NCI-H82 treated with DMSO at 0.1 percent for 48 hours (cell line): Measurements from ENCODE around the gene EVX2.
A peak's percentile ranks its signal among the peaks of the same experiment; 100 is the strongest.

Experiments
- DNase-seq: peaks from one replicate; lab custom pipeline; 2025; ENCODE audit not compliant: unreplicated experiment; lab: John Stamatoyannopoulos, UW

Gene EVX2

DNA sequence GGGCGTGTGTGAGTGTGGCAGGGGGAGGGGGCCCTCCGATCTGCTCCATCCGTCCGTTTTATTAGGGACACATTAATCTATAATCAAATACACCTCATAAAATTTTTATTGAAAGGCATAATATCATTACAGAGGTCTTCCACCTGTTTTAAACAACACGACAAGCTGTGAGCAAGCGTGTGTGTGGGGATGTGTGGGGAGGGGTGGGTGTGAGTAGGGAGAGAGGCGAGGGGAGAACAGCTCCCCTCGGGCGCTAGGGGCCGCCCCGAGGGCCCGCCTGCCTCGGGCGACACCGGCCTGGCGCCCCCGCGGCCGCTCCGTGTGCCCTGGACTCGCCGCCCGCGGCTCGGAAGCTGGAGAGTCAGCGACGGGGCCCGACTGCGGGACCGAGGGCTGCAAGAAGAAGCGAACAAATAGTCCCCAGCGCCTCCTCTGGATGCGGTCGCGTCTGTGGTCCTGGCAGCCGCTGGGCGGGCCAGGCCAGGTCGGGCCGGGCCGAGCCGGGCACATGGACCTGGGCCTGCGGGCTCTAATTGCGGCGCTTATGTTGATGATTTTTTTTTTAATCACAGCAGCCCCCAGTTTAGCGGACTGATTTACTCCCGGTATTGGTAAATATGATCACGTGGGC lies 38.4 kb upstream of the EVX2 start:
- no peak for DNase-seq

DNA sequence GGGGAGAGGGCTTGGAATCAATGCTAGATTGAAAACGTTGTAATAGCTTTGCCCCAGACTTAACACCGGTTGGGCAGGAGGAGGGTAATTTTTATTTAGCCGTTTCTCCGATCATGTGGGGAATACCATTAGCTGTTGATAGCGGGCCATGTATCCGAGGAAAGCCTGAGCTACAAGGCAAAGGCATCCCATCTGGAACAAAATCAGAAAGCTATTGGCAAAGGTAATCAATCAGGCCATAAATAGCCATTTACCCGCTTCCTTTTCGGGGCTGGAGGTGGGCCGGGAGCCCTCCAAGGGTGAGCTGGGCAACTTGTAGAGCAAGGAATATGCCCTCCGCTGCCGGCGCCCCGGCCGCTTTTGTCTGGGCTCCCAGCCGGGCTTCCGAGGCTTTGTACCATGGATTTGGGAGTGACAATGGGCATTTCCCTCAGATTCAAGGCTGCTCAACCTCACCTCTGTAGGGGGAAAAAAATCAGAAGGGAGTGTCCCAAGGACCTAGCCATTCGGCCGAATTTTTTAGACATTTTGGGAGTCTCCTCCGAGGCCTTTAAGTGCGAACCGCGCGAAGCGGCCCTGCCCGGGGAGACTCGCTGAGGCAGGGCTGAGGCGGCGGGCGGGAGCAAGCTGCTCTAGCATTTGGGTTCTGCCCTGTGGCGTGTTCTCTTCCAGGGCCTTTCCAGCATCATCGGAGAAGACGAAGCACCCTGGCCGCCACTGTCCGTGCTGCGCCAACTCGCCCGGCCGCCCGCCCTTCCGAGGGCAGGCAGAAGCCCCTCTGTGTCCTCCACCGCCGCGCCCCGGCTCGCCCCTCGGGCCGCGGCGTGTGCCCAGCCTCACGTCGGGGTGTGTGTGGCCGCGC lies 37.7 kb upstream of the EVX2 start:
- no peak for DNase-seq

- DNase-seq: no peak
Observed at GRCh38 chr2:176120364-176121189, 36.8 kb upstream of the EVX2 start.

DNA sequence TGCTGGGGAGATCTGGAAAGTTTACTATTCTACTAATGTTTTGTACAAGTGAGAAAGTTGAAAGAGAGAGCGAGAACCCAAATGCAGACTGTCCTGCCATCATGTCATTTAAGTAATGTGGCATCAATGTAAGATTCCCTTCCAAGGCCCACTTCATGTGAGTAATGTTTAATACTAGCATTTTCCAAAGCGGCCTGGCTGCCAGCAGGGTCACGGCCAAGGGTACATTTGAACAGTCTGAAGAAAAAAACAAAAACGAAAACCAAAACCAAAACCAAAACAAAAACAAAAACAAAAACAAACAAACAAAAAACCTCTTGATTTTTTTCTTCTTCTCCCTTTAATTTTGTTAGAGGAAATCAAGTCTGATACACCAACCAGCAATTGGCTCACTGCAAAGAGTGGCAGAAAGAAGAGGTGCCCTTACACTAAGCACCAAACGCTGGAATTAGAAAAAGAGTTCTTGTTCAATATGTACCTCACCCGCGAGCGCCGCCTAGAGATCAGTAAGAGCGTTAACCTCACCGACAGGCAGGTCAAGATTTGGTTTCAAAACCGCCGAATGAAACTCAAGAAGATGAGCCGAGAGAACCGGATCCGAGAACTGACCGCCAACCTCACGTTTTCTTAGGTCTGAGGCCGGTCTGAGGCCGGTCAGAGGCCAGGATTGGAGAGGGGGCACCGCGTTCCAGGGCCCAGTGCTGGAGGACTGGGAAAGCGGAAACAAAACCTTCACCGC lies 35.0 kb upstream of the EVX2 start:
- peak; percentile 68 for DNase-seq

GRCh38 chr2:176117823-176118371 lies 34.1 kb upstream of the EVX2 start:
- no peak for DNase-seq

- no peak for DNase-seq
Observed at GRCh38 chr2:176117162-176117822, 33.5 kb upstream of the EVX2 start.

DNA sequence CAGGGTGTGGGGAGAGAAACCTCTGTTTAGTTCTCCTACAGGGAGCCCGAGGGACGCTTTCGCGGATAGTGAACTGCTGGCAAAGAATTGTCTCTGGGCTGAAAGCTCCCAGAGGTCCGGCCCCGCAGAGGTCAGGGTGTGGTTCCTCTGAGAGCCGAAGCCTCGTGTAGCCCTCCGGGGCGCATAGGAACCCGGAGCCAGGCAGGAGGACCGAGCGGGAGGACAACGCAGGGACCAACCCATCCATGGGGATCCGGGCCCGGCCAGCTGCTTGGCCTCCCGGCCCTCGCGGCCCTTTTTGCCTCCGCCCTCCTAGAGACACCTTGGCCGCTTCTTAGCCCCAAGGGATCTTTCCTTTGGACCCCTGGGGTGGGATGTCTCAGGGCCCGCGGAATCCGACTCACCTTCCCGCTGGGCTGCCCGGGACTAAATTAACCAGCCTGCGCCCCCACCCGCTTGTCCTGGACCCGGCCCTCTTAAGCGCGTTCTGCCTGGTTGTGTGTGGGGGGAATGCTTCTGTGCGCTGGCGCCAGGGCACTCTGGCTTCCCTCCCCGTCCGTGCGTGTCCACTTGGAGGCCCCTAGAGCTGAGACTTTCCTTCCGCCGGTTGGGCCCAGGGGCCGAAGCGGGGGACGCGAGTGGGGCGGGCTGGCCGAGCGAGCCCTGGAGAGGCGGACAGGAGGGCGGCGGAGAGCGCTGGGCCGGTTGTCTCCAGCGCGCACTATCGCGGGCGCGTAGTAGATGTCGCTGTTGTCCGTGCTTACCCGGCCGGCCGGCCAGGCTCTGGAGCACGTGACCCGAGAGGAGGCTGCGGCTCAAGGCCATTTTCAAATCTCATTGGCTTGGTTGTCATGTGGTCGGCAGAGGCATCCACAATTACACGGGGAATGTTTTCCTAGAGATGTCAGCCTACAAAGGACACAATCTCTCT lies 32.4 kb upstream of the EVX2 start, which contains the start of gene HOXD10:
HOXD10 (plus strand) TSS at position 896 of the 931 bp plus-strand sequence. CDS start 56 bp downstream, outside the sequence.
- DNase-seq: no peak

DNA sequence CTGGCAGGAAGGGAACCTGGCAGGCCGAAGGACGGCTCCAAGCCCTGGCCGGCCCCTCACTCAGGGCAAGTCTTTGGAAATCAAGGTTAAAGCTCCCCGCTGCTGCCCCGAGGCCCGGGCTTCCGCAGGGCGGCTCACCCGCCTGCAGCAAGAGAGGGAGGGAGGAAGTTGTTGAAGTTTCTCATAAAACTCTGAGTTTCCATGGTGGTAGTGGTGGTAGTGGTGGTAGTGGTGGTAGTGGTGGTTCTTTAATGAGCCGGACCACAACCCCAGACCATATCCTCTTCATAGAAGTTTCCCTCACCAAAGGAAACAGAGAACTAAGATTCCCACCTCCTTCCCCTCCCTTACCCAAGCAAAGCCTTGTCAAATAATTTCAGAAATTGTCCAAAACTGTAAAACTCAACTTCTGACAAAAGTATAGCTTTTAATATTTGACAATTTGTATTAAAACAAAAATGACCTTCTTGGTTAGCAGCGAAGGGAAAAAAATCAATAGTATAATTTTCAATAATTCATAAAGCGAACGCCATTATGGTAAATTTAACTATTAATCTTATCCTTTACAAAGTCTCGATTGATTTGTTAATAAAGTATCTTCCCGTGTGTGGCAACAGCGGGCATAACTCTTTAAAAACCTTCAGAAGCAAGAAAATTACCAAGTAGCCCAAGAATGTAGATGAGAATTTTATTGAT lies 31.3 kb upstream of the EVX2 start:
- DNase-seq: no peak

DNA sequence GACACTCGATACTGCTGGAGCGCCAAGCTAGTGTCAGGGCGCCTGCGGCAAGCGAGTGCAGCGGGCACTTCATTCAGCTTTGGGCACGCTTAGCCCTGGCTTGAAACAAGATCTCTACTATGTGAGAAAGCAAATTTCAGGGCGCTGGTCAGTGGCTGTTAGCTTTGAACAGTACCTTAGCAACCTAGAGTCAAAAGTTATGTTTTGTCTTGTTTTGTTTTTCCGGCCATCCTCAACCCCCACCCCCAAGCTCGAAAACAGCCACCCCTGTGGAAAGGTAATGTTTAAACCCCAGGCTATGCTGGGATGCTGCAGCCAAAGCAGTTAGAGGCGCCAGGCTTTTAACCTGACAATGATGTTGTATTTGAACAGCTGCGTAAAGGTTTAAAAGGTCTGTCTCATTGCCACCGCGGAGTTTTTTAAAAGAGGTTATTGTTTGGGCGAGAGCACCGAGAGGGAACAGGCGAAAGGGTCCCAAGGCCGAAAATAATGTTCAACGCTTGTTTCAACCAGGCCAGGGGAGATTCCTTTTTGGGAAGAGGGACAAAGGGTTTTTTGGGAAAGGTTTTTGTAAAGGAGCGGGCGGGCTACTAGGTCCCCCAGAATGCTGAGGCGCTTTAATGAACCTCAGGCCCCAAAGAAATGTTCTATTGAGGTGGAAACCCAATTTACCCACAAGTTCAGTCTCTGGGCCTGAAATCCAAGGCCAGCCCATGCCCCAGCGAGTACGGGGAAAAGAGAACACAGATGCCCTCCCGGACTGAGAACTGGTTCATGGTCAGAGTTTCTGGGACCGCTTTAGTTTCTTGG lies 30.6 kb upstream of the EVX2 start:
- DNase-seq: no peak

- no peak for DNase-seq
Observed at GRCh38 chr2:176112375-176113302, 28.9 kb upstream of the EVX2 start.

- DNase-seq: no peak
Observed at GRCh38 chr2:176111846-176112374, 28.1 kb upstream of the EVX2 start.

DNA sequence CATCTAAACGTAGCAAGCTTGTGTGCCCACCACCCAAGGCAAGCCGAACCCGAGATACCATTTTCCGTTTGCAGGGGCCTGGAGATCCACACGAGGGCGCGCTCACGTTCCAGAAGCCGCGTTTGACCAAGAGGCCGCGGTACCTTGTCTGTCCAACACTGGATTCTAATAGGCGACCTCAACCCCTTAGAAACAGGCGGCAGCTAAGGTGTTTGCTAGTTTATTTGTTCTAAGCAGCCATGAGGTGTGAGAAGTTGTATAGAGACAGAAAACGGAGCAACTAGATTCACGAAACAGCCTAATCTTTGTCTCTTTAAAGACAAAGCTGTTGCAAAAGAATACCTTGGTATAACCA lies 27.5 kb upstream of the EVX2 start:
- peak; percentile 72 for DNase-seq

- no peak for DNase-seq
Observed at GRCh38 chr2:176110415-176111308, 26.9 kb upstream of the EVX2 start.

DNA sequence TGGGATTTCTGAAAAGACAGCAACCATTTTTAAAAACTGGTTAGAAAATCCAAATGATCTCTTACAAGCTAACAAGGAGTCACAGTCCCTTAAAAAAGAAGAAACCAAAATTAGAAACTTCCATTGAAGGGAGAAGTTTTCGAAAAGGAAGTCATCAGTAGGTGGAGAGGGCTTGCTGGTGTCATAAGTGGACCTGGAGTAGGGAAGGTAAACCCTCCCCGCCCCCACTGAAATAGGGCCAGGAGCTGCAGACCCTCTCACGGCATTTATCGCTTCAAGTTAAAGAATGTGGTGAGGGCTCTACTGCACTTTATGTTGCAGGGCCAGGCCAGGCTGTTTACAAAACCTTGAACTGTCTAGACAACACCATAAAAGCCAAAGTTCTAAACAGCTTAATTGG lies 26.2 kb upstream of the EVX2 start:
- no peak for DNase-seq

GRCh38 chr2:176109192-176109901 lies 25.6 kb upstream of the EVX2 start:
- DNase-seq: no peak
